Type B pancreatic cell (in vitro differentiated cells): Measurements from ENCODE around the gene CACNG7. TPM values are rescaled to one million over a fixed set of nuclear protein-coding genes. Genes with fewer than 3 reads are reported as not detected.

Experiments used
- DNase-seq: peaks from one replicate; pipeline ENCODE4 v3.0.0; 2021; ENCODE audit warnings: mixed read lengths; ENCODE audit not compliant: unreplicated experiment; ENCODE audit errors: extremely low spot score
- H3K27ac Mint-ChIP-seq: 2 replicates; pipeline ENCODE4 v1.8.0; 2021; ENCODE audit warnings: mild to moderate bottlenecking, mixed read lengths
- H3K27me3 Mint-ChIP-seq: 2 replicates; pipeline ENCODE4 v1.8.0; 2021; ENCODE audit warnings: mixed read lengths
- H3K36me3 Mint-ChIP-seq: 2 replicates; pipeline ENCODE4 v1.8.0; 2021; ENCODE audit warnings: mixed read lengths
- H3K4me1 Mint-ChIP-seq: one replicate; pipeline ENCODE4 v1.8.0; 2021; ENCODE audit warnings: mixed read lengths; ENCODE audit not compliant: unreplicated experiment
- H3K4me3 Mint-ChIP-seq: 2 replicates; pipeline ENCODE4 v1.8.0; 2021; ENCODE audit warnings: mild to moderate bottlenecking, mixed read lengths
- H3K9me3 Mint-ChIP-seq: 2 replicates; pipeline ENCODE4 v1.8.0; 2021; ENCODE audit warnings: mixed read lengths
- CTCF ChIP-seq: fragments of 200-600 bp; sonication (generic); conservative IDR thresholded peaks from 2 replicates; pipeline ENCODE4 v1.5.0; 2021; ENCODE audit warnings: antibody characterized with exemption, mild to moderate bottlenecking
- total RNA-seq: library from RNA; stranded (reverse); gene quantifications from 2 replicates; pipeline ENCODE4 v1.2.1, GENCODE V29; 2021; ENCODE audit warnings: low replicate concordance

The CACNG7 gene
- total RNA-seq, 1 donor from 2014 or later: 6.0 TPM

GRCh38 chr19:53960187-53960586 lies 51.1 kb downstream of the CACNG7 start:
- peaks cover 86% of the 10 kb centered on the region for H3K27me3 Mint-ChIP-seq
- no peak overlapping the region for H3K27ac Mint-ChIP-seq
- H3K4me3 Mint-ChIP-seq: peak overlapping the region; percentile 76
- no peak for TF ChIP-seq CTCF
- no peak for DNase-seq
- H3K4me1 Mint-ChIP-seq: peaks cover 14% of the 10 kb centered on the region
- H3K36me3 Mint-ChIP-seq: peaks cover 4% of the 10 kb centered on the region
- H3K9me3 Mint-ChIP-seq: no peaks in the 10 kb centered on the region

- Mint-ChIP-seq H3K27me3 (peaks cover 86% of the 10 kb centered on the region), H3K4me3 (peak overlapping the region; percentile 76), H3K4me1 (peaks cover 14% of the 10 kb centered on the region)
Observed at GRCh38 chr19:53960886-53961285, 51.8 kb downstream of the CACNG7 start.

GRCh38 chr19:53961523-53962356 lies 52.7 kb downstream of the CACNG7 start:
- no peak for DNase-seq
- TF ChIP-seq CTCF: no peak
- peaks cover 4% of the 10 kb centered on the region for H3K36me3 Mint-ChIP-seq
- H3K27ac Mint-ChIP-seq: no peak overlapping the region
- peaks cover 14% of the 10 kb centered on the region for H3K4me1 Mint-ChIP-seq
- no peaks in the 10 kb centered on the region for H3K9me3 Mint-ChIP-seq
- H3K4me3 Mint-ChIP-seq: peak overlapping the region; percentile 65
- peaks cover 85% of the 10 kb centered on the region for H3K27me3 Mint-ChIP-seq

More at GRCh38 chr19:53960886-53961285, 51.8 kb downstream of the CACNG7 start:
- no peaks in the 10 kb centered on the region for H3K9me3 Mint-ChIP-seq
- no peak for DNase-seq
- no peak for TF ChIP-seq CTCF
- no peak overlapping the region for H3K27ac Mint-ChIP-seq
- H3K36me3 Mint-ChIP-seq: peaks cover 4% of the 10 kb centered on the region

GRCh38 chr19:53962887-53963431 lies 53.9 kb downstream of the CACNG7 start, which contains the start of gene CACNG8:
CACNG8 (plus strand) TSS chr19:53962937.
- DNase-seq: no peak
- H3K9me3 Mint-ChIP-seq: no peaks in the 10 kb centered on the region
- no peak for TF ChIP-seq CTCF
- H3K27me3 Mint-ChIP-seq: peaks cover 84% of the 10 kb centered on the region
- no peak within 1 kb of the TSS for H3K27ac Mint-ChIP-seq
- H3K4me1 Mint-ChIP-seq: peaks cover 10% of the 10 kb centered on the region
- peaks cover 4% of the 10 kb centered on the region for H3K36me3 Mint-ChIP-seq
- peak within 1 kb of the TSS; percentile 65 for H3K4me3 Mint-ChIP-seq

GRCh38 chr19:53965091-53965490 lies 56.0 kb downstream of the CACNG7 start:
- no peaks in the 10 kb centered on the region for H3K9me3 Mint-ChIP-seq
- DNase-seq: no peak
- H3K36me3 Mint-ChIP-seq: peaks cover 4% of the 10 kb centered on the region
- H3K4me1 Mint-ChIP-seq: peaks cover 4% of the 10 kb centered on the region
- TF ChIP-seq CTCF: no peak
- peaks cover 67% of the 10 kb centered on the region for H3K27me3 Mint-ChIP-seq
- H3K4me3 Mint-ChIP-seq: no peak overlapping the region
- H3K27ac Mint-ChIP-seq: no peak overlapping the region
